Esophagus squamous epithelium (tissue), 4 donors: ENCODE data around the gene FEM1B.

Experiments used
- POLR2A ChIP-seq, 4 donors: fragments of 450-650 bp; IDR thresholded peaks; one replicate each; pipeline ENCODE4 v1.6.1; 2017; ENCODE audit warnings: antibody characterized with exemption in 4 of 4, mild to moderate bottlenecking in 4 of 4, moderate library complexity in 3 of 4
- TF ChIP-seq, protein P1 (sequence below), 6 experiments: fragments of 450-650 bp in 4 of 6; fragments of 200-600 bp in 2 of 6; sonication (generic) in 2 of 6; IDR thresholded peaks; one replicate each; pipeline ENCODE4 v1.5.1; 2016 to 2019; ENCODE audit warnings: antibody characterized with exemption in 6 of 6, mild to moderate bottlenecking in 4 of 6, moderate library complexity in 4 of 6

DNA sequence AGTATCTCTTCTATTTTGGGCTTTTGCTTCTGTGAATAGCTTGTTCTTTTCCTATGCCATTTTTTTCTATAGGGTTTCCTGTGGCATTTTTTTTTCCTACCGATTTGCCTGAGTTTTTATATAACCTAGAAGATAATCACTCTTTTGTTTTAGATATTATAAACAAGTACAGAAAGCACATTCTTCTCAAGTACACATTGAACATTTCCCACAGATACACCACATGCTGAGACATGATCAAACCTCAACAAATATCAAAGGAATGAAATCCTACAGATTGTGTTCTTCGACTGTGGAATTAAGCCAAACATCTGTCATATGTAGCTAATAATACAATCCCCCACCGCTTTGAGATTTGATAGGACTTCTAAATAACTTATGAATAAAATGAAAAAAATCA is 9.1 kb upstream of the FEM1B start:
- TF ChIP-seq, protein P1, sequence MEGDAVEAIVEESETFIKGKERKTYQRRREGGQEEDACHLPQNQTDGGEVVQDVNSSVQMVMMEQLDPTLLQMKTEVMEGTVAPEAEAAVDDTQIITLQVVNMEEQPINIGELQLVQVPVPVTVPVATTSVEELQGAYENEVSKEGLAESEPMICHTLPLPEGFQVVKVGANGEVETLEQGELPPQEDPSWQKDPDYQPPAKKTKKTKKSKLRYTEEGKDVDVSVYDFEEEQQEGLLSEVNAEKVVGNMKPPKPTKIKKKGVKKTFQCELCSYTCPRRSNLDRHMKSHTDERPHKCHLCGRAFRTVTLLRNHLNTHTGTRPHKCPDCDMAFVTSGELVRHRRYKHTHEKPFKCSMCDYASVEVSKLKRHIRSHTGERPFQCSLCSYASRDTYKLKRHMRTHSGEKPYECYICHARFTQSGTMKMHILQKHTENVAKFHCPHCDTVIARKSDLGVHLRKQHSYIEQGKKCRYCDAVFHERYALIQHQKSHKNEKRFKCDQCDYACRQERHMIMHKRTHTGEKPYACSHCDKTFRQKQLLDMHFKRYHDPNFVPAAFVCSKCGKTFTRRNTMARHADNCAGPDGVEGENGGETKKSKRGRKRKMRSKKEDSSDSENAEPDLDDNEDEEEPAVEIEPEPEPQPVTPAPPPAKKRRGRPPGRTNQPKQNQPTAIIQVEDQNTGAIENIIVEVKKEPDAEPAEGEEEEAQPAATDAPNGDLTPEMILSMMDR (IDR thresholded peaks at IDR 0.05), result no peak
- no peak for TF ChIP-seq POLR2A (IDR thresholded peaks at IDR 0.05)
